Muscle layer of duodenum (tissue), 2 donors: ENCODE data around the gene ZNF687.

Experiments
- H3K27ac ChIP-seq: one replicate; pipeline ENCODE4 v1.7.0; 2013; ENCODE audit warnings: mild to moderate bottlenecking, low read length
- H3K27me3 ChIP-seq: one replicate; pipeline ENCODE4 v1.7.0; 2013; ENCODE audit warnings: low read depth, mild to moderate bottlenecking, control low read depth, low read length
- H3K36me3 ChIP-seq, 2 donors: one replicate each; pipeline ENCODE4 v1.7.0; 2013; ENCODE audit warnings: low read length in 2 of 2, control low read depth in 1 of 2, mild to moderate bottlenecking in 1 of 2; ENCODE audit not compliant: insufficient read depth in 2 of 2, control insufficient read depth in 1 of 2
- H3K4me1 ChIP-seq, 2 donors: one replicate each; pipeline ENCODE4 v1.7.0; 2013; ENCODE audit warnings: low read length in 2 of 2, mild to moderate bottlenecking in 2 of 2, control low read depth in 1 of 2, moderate library complexity in 1 of 2; ENCODE audit not compliant: insufficient read depth in 2 of 2, control insufficient read depth in 1 of 2
- H3K4me3 ChIP-seq, 2 donors: one replicate each; pipeline ENCODE4 v1.7.0; 2013; ENCODE audit warnings: low read length in 2 of 2, low read depth in 1 of 2, mild to moderate bottlenecking in 1 of 2
- H3K9me3 ChIP-seq, 2 donors: one replicate each; pipeline ENCODE4 v1.7.0; 2013; ENCODE audit warnings: low read length in 2 of 2, control low read depth in 1 of 2, mild to moderate bottlenecking in 1 of 2; ENCODE audit not compliant: control insufficient read depth in 1 of 2
- donor health status: healthy.

The ZNF687 gene

GRCh38 chr1:151281225-151281968 is 702 bp upstream of the ZNF687 start:
- peaks cover 6 to 21% of the 10 kb centered on the region in 2 donors for H3K4me1 ChIP-seq
- peaks cover 4 to 10% of the 10 kb centered on the region in 2 donors for H3K36me3 ChIP-seq
- H3K27ac ChIP-seq: peak overlapping the region; percentile 100
- H3K4me3 ChIP-seq: peak overlapping the region; percentile 82 to 93
- no peaks in the 10 kb centered on the region for H3K9me3 ChIP-seq
- H3K27me3 ChIP-seq: no peaks in the 10 kb centered on the region

GRCh38 chr1:151282883-151283725 is 1.0 kb downstream of the ZNF687 start:
- Histone ChIP-seq H3K4me1 (peaks cover 6 to 16% of the 10 kb centered on the region in 2 donors), H3K27ac (peak overlapping the region; percentile 100), H3K27me3 (no peaks in the 10 kb centered on the region), H3K9me3 (no peaks in the 10 kb centered on the region), H3K4me3 (peak overlapping the region; percentile 82 to 93), H3K36me3 (peaks cover 12 to 27% of the 10 kb centered on the region in 2 donors)

GRCh38 chr1:151284013-151284577 is 2.0 kb downstream of the ZNF687 start:
- H3K27ac ChIP-seq: peak overlapping the region; percentile 100
- H3K36me3 ChIP-seq: peaks cover 22 to 37% of the 10 kb centered on the region in 2 donors
- H3K27me3 ChIP-seq: no peaks in the 10 kb centered on the region
- peaks cover 6 to 16% of the 10 kb centered on the region in 2 donors for H3K4me1 ChIP-seq
- H3K4me3 ChIP-seq: peak overlapping the region; percentile 82 to 93
- H3K9me3 ChIP-seq: no peaks in the 10 kb centered on the region

- peaks cover 34 to 54% of the 10 kb centered on the region in 2 donors for H3K36me3 ChIP-seq
- no peaks in the 10 kb centered on the region for H3K9me3 ChIP-seq
- H3K27ac ChIP-seq: no peak overlapping the region
Measured at GRCh38 chr1:151286619-151287340, 4.7 kb downstream of the ZNF687 start.

GRCh38 chr1:151287341-151287699 is 5.2 kb downstream of the ZNF687 start:
- Histone ChIP-seq H3K36me3 (peaks cover 37 to 57% of the 10 kb centered on the region in 2 donors), H3K27ac (no peak overlapping the region), H3K4me1 (peaks cover 6 to 16% of the 10 kb centered on the region in 2 donors), H3K9me3 (no peaks in the 10 kb centered on the region), H3K4me3 (no peak overlapping the region), H3K27me3 (no peaks in the 10 kb centered on the region)

More at GRCh38 chr1:151286619-151287340, 4.7 kb downstream of the ZNF687 start:
- Histone ChIP-seq H3K27me3 (no peaks in the 10 kb centered on the region), H3K4me1 (peaks cover 6 to 16% of the 10 kb centered on the region in 2 donors), H3K4me3 (no peak overlapping the region)

GRCh38 chr1:151287767-151288500 is 5.8 kb downstream of the ZNF687 start:
- H3K27ac ChIP-seq: no peak overlapping the region
- H3K4me3 ChIP-seq: no peak overlapping the region
- peaks cover 43 to 63% of the 10 kb centered on the region in 2 donors for H3K36me3 ChIP-seq
- H3K27me3 ChIP-seq: no peaks in the 10 kb centered on the region
- no peaks in the 10 kb centered on the region for H3K9me3 ChIP-seq
- peaks cover 6 to 16% of the 10 kb centered on the region in 2 donors for H3K4me1 ChIP-seq

GRCh38 chr1:151288502-151288901 is 6.4 kb downstream of the ZNF687 start:
- Histone ChIP-seq H3K36me3 (peaks cover 46 to 69% of the 10 kb centered on the region in 2 donors), H3K4me1 (peaks cover 5 to 12% of the 10 kb centered on the region in 2 donors), H3K9me3 (no peaks in the 10 kb centered on the region), H3K27ac (no peak overlapping the region), H3K4me3 (no peak overlapping the region), H3K27me3 (no peaks in the 10 kb centered on the region)

- no peak overlapping the region for H3K4me3 ChIP-seq
- peaks cover 0 to 4% of the 10 kb centered on the region in 2 donors for H3K4me1 ChIP-seq
- no peaks in the 10 kb centered on the region for H3K9me3 ChIP-seq
- H3K27ac ChIP-seq: no peak overlapping the region
- H3K27me3 ChIP-seq: no peaks in the 10 kb centered on the region
- H3K36me3 ChIP-seq: peaks cover 54 to 77% of the 10 kb centered on the region in 2 donors
Measured at GRCh38 chr1:151289080-151289935, 7.2 kb downstream of the ZNF687 start.

GRCh38 chr1:151289991-151290708 is 8.1 kb downstream of the ZNF687 start:
- Histone ChIP-seq H3K9me3 (no peaks in the 10 kb centered on the region), H3K36me3 (peaks cover 61 to 85% of the 10 kb centered on the region in 2 donors), H3K4me3 (no peak overlapping the region), H3K27me3 (no peaks in the 10 kb centered on the region), H3K4me1 (no peaks in the 10 kb centered on the region), H3K27ac (no peak overlapping the region)
